GM06990 (cell line): ENCODE data around the gene ADGRD1.

Source experiments
- DNase-seq: peaks from one replicate; pipeline ENCODE4 v3.0.0-alpha.2; 2011; ENCODE audit not compliant: insufficient read length; ENCODE audit errors: extremely low read depth
- H3K27me3 ChIP-seq: replicated peaks from 2 replicates; pipeline ENCODE4 v1.6.0; 2011; ENCODE audit warnings: low read length; ENCODE audit not compliant: control insufficient read depth, insufficient read depth
- H3K36me3 ChIP-seq: 2 replicates; pipeline ENCODE4 v1.5.1; 2011; ENCODE audit warnings: low read length; ENCODE audit not compliant: control insufficient read depth, insufficient read depth
- H3K4me3 ChIP-seq: replicated peaks from 2 replicates; pipeline ENCODE4 v1.5.1; 2011; ENCODE audit warnings: low read depth, mild to moderate bottlenecking, control low read depth, low read length
- TF ChIP-seq, protein P1 (sequence below): IDR thresholded peaks from 2 replicates; pipeline ENCODE4 v1.5.1; 2011; ENCODE audit warnings: low read length, control low read depth, mild to moderate bottlenecking, inconsistent platforms; ENCODE audit not compliant: insufficient read depth, poor library complexity, severe bottlenecking

ADGRD1 gene

GRCh38 chr12:131030472-131031328 is 77.0 kb downstream of the ADGRD1 start:
- no peaks in the 10 kb centered on the region for H3K27me3 ChIP-seq
- DNase-seq, result no peak
- TF ChIP-seq, protein P1, sequence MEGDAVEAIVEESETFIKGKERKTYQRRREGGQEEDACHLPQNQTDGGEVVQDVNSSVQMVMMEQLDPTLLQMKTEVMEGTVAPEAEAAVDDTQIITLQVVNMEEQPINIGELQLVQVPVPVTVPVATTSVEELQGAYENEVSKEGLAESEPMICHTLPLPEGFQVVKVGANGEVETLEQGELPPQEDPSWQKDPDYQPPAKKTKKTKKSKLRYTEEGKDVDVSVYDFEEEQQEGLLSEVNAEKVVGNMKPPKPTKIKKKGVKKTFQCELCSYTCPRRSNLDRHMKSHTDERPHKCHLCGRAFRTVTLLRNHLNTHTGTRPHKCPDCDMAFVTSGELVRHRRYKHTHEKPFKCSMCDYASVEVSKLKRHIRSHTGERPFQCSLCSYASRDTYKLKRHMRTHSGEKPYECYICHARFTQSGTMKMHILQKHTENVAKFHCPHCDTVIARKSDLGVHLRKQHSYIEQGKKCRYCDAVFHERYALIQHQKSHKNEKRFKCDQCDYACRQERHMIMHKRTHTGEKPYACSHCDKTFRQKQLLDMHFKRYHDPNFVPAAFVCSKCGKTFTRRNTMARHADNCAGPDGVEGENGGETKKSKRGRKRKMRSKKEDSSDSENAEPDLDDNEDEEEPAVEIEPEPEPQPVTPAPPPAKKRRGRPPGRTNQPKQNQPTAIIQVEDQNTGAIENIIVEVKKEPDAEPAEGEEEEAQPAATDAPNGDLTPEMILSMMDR, result no peak
- no peaks in the 10 kb centered on the region for H3K36me3 ChIP-seq
- no peak overlapping the region for H3K4me3 ChIP-seq

GRCh38 chr12:131032082-131032750 is 78.5 kb downstream of the ADGRD1 start:
- no peak overlapping the region for H3K4me3 ChIP-seq
- H3K27me3 ChIP-seq, result no peaks in the 10 kb centered on the region
- no peak for DNase-seq
- no peaks in the 10 kb centered on the region for H3K36me3 ChIP-seq
- TF ChIP-seq, protein P1, result no peak

DNA sequence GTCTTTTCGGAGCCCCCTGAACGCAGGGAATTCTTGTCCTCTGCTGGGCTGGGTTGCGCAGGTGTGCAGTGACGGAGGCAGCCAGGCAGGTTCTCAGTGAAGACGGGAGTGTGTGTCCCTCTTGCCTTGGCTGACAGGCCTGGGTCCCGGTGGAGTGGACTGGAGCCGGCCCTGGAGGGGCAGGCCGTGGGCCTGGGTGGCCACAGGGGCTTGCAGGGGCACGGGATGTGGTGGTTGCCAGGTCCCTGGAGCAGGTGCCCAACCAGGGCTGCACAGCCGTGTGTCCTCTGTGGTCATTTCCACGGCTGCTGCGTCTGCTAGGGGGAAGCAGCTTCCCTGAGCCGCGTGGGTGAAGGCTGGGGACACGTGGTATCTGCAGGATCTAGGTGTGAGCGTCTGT is 79.8 kb downstream of the ADGRD1 start:
- Histone ChIP-seq H3K27me3 (no peaks in the 10 kb centered on the region), H3K4me3 (no peak overlapping the region), H3K36me3 (no peaks in the 10 kb centered on the region)
- DNase-seq, result no peak
- TF ChIP-seq, protein P1, result no peak

GRCh38 chr12:131033886-131034482 is 80.3 kb downstream of the ADGRD1 start:
- DNase-seq, result no peak
- H3K36me3 ChIP-seq, result no peaks in the 10 kb centered on the region
- TF ChIP-seq, protein P1, result no peak
- H3K4me3 ChIP-seq, result no peak overlapping the region
- H3K27me3 ChIP-seq, result no peaks in the 10 kb centered on the region

- peak overlapping the region; percentile 27 for H3K4me3 ChIP-seq
- H3K36me3 ChIP-seq, result no peaks in the 10 kb centered on the region
- TF ChIP-seq, protein P1, result no peak
- H3K27me3 ChIP-seq, result no peaks in the 10 kb centered on the region
- no peak for DNase-seq
Measured at GRCh38 chr12:131034631-131035244, 81.0 kb downstream of the ADGRD1 start.
